Stimulated activated CD4-positive, alpha-beta T cell treated with anti-CD3 and anti-CD28 coated beads, Interleukin-4, amount 100 ng/mL, for 1 hour (primary cell): ENCODE data around the gene CLEC1B.
"Not testable (repeated sequence)": the region's sequence is repeated elsewhere in the genome, so short reads cannot be mapped to it uniquely, and the experiment has no call there.

ENCODE experiments used
- DNase-seq: peaks from one replicate; pipeline ENCODE4 v3.0.0-alpha.2; 2020

CLEC1B gene

DNA sequence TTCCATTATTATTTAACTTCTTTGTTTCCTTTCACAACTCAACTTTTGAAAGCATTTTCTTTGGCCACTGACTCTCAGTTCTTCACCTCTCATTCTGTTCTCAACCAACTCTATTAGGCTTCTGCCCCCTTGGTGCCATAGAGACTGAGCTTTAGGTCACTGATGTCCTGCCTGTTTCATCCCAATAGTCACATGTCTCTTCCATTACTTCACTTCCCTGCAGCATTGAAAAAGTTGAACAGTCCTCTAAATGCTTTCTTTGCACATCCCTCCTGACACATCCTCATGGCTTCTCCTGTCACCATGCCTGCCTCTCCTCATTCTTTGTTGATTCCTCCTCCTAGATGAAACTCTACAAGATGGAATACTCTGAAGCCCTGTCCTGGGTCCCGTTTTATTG is 25.0 kb downstream of the CLEC1B start:
- no peak for DNase-seq

DNA sequence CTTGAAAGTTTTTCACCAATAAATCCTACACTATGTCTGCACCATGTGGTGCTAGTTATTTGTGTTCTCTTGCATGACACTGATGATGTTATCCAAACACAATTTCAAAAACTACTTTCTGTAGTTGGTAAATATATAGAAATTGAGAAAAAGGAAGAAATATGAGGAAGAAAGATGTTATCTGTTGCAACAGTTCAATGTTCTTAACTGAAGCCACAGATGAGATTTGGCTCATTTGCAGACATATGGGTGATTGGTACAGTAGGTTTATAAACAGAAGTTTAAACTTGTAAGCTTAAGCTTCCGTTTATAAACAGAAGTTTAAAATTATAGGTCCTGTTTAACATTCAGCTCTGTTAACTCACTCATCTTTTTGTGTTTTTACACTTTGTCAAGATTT is 27.7 kb downstream of the CLEC1B start, which contains the start of gene CLEC12A:
CLEC12A (plus strand) TSS at position 229 of the 400 bp plus-strand sequence. CDS start 188 bp downstream, outside the sequence.
- DNase-seq = no peak

DNA sequence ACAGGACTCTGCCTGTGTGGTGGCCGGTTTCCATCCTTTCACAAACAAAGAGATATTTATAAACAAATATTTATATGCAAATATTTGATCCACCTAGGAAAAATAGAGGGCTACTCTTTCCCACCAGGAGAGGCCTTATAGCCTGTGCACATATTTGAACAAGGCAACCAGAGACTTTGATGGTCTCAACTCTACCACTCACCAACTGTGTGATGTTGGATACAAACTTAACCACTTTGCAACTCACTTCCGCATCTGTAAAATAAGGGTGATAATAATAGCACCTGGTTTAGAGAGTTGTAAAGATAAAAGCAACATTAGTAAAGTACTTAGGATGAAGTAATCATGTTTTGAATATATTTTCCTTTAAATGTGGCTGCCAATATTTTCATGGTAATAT is 29.2 kb downstream of the CLEC1B start:
- DNase-seq = no peak

GRCh38 chr12:9961901-9962300 is 37.0 kb downstream of the CLEC1B start:
- no peak for DNase-seq

- no peak for DNase-seq
These were observed 37.8 kb downstream of the CLEC1B start for GRCh38 chr12:9961106-9961505.

DNA sequence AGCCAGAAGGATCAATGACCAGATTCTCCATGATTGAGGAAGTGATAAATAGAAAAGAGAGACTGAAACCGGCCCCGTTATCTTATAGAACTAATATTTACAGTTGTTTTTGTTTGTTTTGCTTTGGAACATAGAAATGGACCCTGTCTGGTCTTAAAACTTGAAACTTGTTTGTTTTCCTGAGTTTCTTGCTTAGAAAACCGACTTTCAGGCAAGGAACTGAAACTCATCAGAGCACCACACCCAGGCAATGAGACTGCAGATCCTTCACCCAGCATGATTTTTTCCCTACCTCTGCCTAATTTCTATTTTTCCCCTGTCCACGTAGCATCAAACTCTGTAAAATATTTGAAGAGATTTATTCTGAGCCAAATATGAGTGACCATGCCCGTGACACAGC is 38.3 kb downstream of the CLEC1B start:
- DNase-seq = no peak

- no peak for DNase-seq
These were observed 41.1 kb downstream of the CLEC1B start for GRCh38 chr12:9957834-9958233.

GRCh38 chr12:9952954-9953729 is 45.8 kb downstream of the CLEC1B start:
- not testable (repeated sequence) for DNase-seq

- no peak for DNase-seq
These were observed 47.8 kb downstream of the CLEC1B start for GRCh38 chr12:9951026-9951675.

GRCh38 chr12:9948606-9949296 is 50.2 kb downstream of the CLEC1B start:
- DNase-seq = no peak

DNA sequence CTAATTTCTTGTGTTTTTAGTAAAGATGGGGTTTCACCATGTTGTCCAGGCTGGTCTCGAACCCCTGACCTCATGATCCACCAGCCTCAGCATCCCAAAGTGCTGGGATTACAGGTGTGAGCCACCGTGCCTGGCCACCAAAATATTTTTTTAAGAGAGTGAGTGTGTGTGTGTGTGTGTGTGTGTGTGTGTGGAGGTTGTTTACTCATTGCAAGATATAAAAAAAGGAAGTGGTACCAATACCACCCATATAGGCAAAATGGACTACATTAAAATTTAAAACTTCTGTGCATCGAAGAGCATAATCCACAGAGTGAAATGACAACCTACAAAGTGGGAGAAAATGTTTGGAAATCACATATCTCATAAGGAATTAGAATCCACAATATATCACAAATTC is 51.2 kb downstream of the CLEC1B start:
- DNase-seq = no peak

DNA sequence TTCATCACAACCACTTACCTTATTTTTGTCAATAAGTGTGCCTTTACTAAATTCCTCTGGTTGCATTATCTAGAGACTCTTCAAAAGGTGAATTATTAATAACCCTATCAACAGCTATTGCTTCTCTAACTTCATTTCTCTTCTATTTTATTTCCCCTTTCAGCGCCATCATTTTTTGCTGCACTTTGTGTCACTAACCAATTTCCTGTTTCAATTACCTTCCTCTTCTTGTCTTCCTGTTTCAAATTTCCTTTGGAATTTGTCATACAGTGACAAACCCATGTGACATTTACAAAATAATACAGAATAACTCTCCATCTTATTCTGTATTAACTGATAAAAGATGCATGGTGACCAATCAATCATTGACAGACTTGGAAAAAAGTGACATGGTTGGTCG is 54.5 kb downstream of the CLEC1B start:
- no peak for DNase-seq

- DNase-seq = no peak
These were observed 55.7 kb downstream of the CLEC1B start for GRCh38 chr12:9943240-9943639.
